HEK293T (cell line): ENCODE data around the gene STIM1.

Experiments
- ARNT ChIP-seq: fragments of 450-650 bp; IDR thresholded peaks from 2 replicates; pipeline ENCODE4 v1.6.1; 2017; ENCODE audit warnings: mild to moderate bottlenecking
- CTBP1 ChIP-seq: fragments of 450-650 bp; IDR thresholded peaks from 2 replicates; pipeline ENCODE4 v1.6.1; 2016; ENCODE audit warnings: borderline replicate concordance

GRCh38 chr11:3955299-3955665 is 99.8 kb downstream of the STIM1 start:
- TF ChIP-seq ARNT (no peak), CTBP1 (no peak)
